Endodermal cell (in vitro differentiated cells): ENCODE measurements around the gene WHRN. TPM values are rescaled to one million over a fixed set of nuclear protein-coding genes. Genes with fewer than 3 reads are reported as not detected.

Experiments used
- DNase-seq: peaks from one replicate; pipeline ENCODE4 v3.0.0-alpha.2; 2017
- H3K27ac ChIP-seq: 2 replicates; pipeline ENCODE4 v1.5.1; 2013; ENCODE audit warnings: mild to moderate bottlenecking, low read depth, low read length, moderate library complexity
- H3K27me3 ChIP-seq: 2 replicates; pipeline ENCODE4 v1.6.1; 2013; ENCODE audit warnings: mild to moderate bottlenecking, low read length, moderate library complexity; ENCODE audit not compliant: insufficient read depth, control insufficient read depth, poor library complexity, severe bottlenecking
- H3K36me3 ChIP-seq: 2 replicates; pipeline ENCODE4 v1.7.0; 2013; ENCODE audit warnings: mild to moderate bottlenecking, low read length, moderate library complexity; ENCODE audit not compliant: control insufficient read depth, insufficient read depth
- H3K4me1 ChIP-seq: one replicate; pipeline ENCODE4 v1.7.0; 2013; ENCODE audit warnings: low read length; ENCODE audit not compliant: control insufficient read depth, insufficient read depth
- H3K4me3 ChIP-seq: 2 replicates; pipeline ENCODE4 v1.5.1; 2013; ENCODE audit warnings: mild to moderate bottlenecking, low read length, moderate library complexity
- H3K9ac ChIP-seq: 2 replicates; pipeline ENCODE4 v1.6.1; 2013; ENCODE audit warnings: mild to moderate bottlenecking, low read length, moderate library complexity; ENCODE audit not compliant: poor library complexity, severe bottlenecking; ENCODE audit errors: extremely low read depth
- H3K9me3 ChIP-seq: 2 replicates; pipeline ENCODE4 v1.6.1; 2013; ENCODE audit warnings: mild to moderate bottlenecking, low read length, moderate library complexity; ENCODE audit not compliant: control insufficient read depth
- H3K27ac Mint-ChIP-seq: 2 replicates; pipeline ENCODE4 v1.8.0; 2020; ENCODE audit warnings: mixed read lengths
- H3K27me3 Mint-ChIP-seq: 2 replicates; pipeline ENCODE4 v1.8.0; 2021; ENCODE audit warnings: mild to moderate bottlenecking, mixed read lengths; ENCODE audit not compliant: insufficient read depth
- H3K36me3 Mint-ChIP-seq: 2 replicates; pipeline ENCODE4 v1.8.0; 2020; ENCODE audit warnings: low read depth, mixed read lengths
- H3K4me1 Mint-ChIP-seq: 2 replicates; pipeline ENCODE4 v1.8.0; 2020; ENCODE audit warnings: mixed read lengths
- H3K4me3 Mint-ChIP-seq: 2 replicates; pipeline ENCODE4 v1.8.0; 2020; ENCODE audit warnings: mild to moderate bottlenecking, moderate library complexity, mixed read lengths
- H3K9me3 Mint-ChIP-seq: 2 replicates; pipeline ENCODE4 v1.8.0; 2020; ENCODE audit warnings: mild to moderate bottlenecking, mixed read lengths
- CTCF ChIP-seq: fragments of 200-600 bp; sonication (generic); conservative IDR thresholded peaks from 2 replicates; pipeline ENCODE4 v1.5.0; 2021; ENCODE audit warnings: antibody characterized with exemption, mild to moderate bottlenecking
- WGBS, 2 experiments: methylation state at CpG; one replicate each; pipeline versions ENCODE4 v1.1.5 to v1.1.7; 2013; ENCODE audit warnings: missing lambda C conversion rate in 2 of 2, mixed read lengths in 1 of 2; ENCODE audit not compliant: insufficient coverage in 1 of 2, insufficient read length in 1 of 2; 5-methylcytosine and 5-hydroxymethylcytosine counted together
- total RNA-seq, 2 donors: library from RNA; stranded (reverse); fragmentation: NEBNext Ultra II Directional in 1 of 2; extraction: Animal tissue kit (Norgen Biotek cat#: 25700) in 1 of 2; gene quantifications; 2 replicates in 1 of 2; 3 replicates in 1 of 2; pipeline ENCODE4 v1.2.1, GENCODE V29; 2021

Gene WHRN
- total RNA-seq, 2 donors from 2014 or later = 7.0 to 12.8 TPM

GRCh38 chr9:114365194-114365593, 140.1 kb downstream of the WHRN start:
- H3K4me1 Mint-ChIP-seq = peaks cover 8% of the 10 kb centered on the region
- H3K9me3 ChIP-seq = no peaks in the 10 kb centered on the region
- H3K9ac ChIP-seq = no peak overlapping the region
- no peak for DNase-seq
- H3K36me3 ChIP-seq = no peaks in the 10 kb centered on the region
- no peaks in the 10 kb centered on the region for H3K27me3 ChIP-seq
- peaks cover 30% of the 10 kb centered on the region for H3K36me3 Mint-ChIP-seq
- no peak overlapping the region for H3K4me3 Mint-ChIP-seq
- H3K4me1 ChIP-seq = peaks cover 2% of the 10 kb centered on the region
- no peak overlapping the region for H3K27ac ChIP-seq
- no peaks in the 10 kb centered on the region for H3K27me3 Mint-ChIP-seq
- H3K9me3 Mint-ChIP-seq = no peaks in the 10 kb centered on the region
- no peak overlapping the region for H3K4me3 ChIP-seq
- TF ChIP-seq CTCF = no peak
- H3K27ac Mint-ChIP-seq = no peak overlapping the region
- 73% methylated on average over 1 of the region's 2 CpGs; no CpG with 5 or more reads in 1 of the 2 experiments for WGBS, 2 experiments

GRCh38 chr9:114364134-114365041, 140.9 kb downstream of the WHRN start:
- Histone ChIP-seq H3K9ac (no peak overlapping the region), H3K27ac (no peak overlapping the region), H3K36me3 (no peaks in the 10 kb centered on the region), H3K27me3 (no peaks in the 10 kb centered on the region), H3K4me1 (no peaks in the 10 kb centered on the region), H3K9me3 (no peaks in the 10 kb centered on the region), H3K4me3 (no peak overlapping the region)
- DNase-seq = no peak
- no peaks in the 10 kb centered on the region for H3K4me1 Mint-ChIP-seq
- no peaks in the 10 kb centered on the region for H3K9me3 Mint-ChIP-seq
- TF ChIP-seq CTCF = no peak
- H3K4me3 Mint-ChIP-seq = no peak overlapping the region
- WGBS, 2 experiments = 86 to 100% methylated on average over 4 to 6 of the region's 6 CpGs
- H3K36me3 Mint-ChIP-seq = peaks cover 36% of the 10 kb centered on the region
- no peaks in the 10 kb centered on the region for H3K27me3 Mint-ChIP-seq
- no peak overlapping the region for H3K27ac Mint-ChIP-seq

GRCh38 chr9:114363424-114363823, 141.8 kb downstream of the WHRN start:
- no peak for DNase-seq
- Histone ChIP-seq H3K4me1 (no peaks in the 10 kb centered on the region), H3K9ac (no peak overlapping the region), H3K27ac (no peak overlapping the region), H3K27me3 (no peaks in the 10 kb centered on the region), H3K9me3 (no peaks in the 10 kb centered on the region), H3K36me3 (no peaks in the 10 kb centered on the region), H3K4me3 (no peak overlapping the region)
- H3K4me3 Mint-ChIP-seq = no peak overlapping the region
- H3K27ac Mint-ChIP-seq = no peak overlapping the region
- peaks cover 38% of the 10 kb centered on the region for H3K36me3 Mint-ChIP-seq
- TF ChIP-seq CTCF = no peak
- no peaks in the 10 kb centered on the region for H3K9me3 Mint-ChIP-seq
- no peaks in the 10 kb centered on the region for H3K27me3 Mint-ChIP-seq
- H3K4me1 Mint-ChIP-seq = no peaks in the 10 kb centered on the region
- WGBS, 2 experiments = 83 to 100% methylated on average over 1 to 2 of the region's 2 CpGs
